ENCODE results near the gene SLC8A1.

SLC8A1 gene

GRCh38 chr2:40158781-40159180 is 293.1 kb downstream of the SLC8A1 start:
- DNase-seq: no peak

DNA sequence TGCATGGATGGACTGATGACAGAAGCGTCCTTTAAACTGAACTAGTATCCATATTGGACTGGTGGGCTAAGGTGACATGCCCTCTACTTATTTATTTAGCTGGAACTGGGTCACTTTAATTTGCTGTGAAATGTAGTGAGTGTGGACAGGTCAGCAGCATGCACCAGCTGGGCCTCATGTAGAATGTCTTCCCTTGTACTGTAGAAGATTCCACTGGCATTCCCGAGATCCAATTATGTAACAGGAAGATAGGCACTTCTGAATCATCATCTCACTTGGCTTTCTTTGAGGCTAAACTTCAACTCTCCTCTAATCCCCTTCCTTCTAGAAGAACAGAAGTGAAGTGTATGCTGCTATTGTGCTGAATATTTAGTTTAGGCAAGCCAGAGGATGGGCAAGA is 296.2 kb downstream of the SLC8A1 start:
- no peak for DNase-seq

DNA sequence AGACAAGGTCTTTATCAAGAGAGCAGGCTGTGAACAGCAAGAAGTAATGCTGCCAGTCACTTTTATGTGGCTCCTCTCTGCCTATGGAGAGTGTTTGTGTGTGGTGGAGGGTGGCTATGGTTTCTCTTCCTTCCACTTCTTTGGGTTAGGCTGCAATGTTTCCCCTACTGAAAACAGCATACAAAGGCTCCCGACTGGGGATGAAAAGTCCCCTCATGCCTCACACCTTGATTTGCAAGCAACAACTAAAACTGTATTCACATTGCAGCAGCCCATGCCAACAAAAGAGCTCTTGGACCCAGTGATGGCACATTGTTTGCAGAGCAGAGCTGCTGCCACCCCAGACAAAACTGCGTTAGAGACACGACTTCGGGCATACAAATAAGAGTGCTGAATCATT is 301.6 kb downstream of the SLC8A1 start:
- peak in 24 of 56 donors; percentile 1 to 50 (median 12) for DNase-seq

GRCh38 chr2:40148334-40148733 is 303.6 kb downstream of the SLC8A1 start:
- no peak for DNase-seq

- DNase-seq: no peak
Measured at GRCh38 chr2:40147360-40147759, 304.5 kb downstream of the SLC8A1 start.

DNA sequence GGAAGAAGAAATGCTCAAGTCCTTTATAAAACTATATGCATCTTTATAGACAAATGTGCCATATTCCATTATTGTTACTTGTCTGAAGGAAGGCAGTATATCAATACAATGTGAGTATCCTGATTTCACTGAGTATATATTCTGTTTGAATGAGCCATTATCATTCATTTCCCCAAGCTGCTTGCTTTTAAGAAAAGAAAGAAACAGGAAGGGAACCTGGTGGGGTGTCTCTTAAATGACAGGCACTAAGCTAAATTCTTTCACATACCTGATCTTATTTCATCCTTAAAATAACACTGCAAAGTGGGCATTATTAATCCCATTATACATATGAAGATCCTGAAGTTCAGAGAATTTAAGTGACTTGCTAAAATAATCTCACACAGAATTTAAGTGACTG is 307.9 kb downstream of the SLC8A1 start:
- DNase-seq: no peak

- DNase-seq: no peak
Measured at GRCh38 chr2:40138314-40138713, 313.6 kb downstream of the SLC8A1 start.

DNA sequence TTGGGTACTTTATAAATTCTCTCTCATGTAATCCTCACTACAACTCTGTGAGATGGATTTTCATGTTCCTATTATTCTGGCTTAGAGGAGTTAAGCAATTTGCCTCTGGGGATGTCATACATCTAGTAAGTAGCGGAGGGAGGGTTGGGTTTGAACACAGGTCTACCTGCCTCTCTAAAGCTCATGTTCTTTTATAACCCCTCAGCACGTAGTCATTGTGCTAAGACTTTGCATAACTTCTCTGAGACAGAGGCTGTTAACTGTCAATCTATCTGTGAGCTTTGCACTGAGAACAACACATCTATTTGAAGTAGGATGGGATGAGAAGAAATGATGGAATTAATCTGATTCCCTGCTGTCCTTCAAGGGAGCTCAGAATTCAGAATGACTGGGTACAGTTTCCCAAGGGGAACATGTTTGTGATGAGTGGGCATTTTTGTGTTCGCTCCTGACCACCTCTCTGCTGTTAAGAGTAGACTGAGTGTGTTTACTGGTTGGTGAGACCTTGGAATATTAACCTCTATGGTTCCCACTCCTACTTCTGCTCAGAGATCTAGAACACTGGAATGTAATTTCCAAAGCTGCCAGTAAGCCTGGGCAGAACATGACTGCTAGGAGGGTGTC is 320.7 kb downstream of the SLC8A1 start:
- DNase-seq: no peak

DNA sequence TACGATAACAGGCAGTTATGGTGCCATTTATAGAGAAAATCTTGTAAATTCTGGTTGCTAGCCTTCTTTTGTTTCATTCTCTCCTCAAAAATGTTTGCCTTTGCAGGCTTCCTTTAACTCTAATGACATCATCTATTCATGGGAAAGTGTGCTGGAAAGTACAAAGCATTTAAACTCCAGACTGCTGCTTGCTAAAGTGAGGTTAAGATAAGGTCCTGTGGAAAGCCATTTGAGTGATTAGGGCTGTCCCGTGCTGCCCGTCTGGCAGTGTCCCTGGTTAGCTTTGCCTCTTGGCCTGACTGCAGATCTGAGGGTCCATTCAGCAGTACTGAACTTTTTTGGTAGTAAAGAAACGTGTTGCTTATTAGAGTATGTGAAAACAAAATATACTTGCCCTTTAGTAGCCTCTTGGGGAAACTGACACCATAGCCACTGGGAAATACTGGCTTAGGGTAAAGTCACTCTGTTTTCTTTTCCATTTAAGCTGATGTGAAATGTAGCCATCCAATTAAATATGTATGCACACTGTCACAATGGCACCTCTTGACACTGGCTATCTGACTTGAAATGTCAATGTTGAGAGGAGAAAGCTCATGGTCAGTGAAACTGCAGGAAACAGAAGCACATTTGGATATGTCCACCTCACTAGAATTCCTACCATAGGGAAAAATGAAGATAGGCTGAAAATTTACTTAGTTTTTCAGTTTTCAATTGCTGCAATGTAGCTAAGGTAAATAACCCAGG is 321.5 kb downstream of the SLC8A1 start:
- no peak for DNase-seq

DNA sequence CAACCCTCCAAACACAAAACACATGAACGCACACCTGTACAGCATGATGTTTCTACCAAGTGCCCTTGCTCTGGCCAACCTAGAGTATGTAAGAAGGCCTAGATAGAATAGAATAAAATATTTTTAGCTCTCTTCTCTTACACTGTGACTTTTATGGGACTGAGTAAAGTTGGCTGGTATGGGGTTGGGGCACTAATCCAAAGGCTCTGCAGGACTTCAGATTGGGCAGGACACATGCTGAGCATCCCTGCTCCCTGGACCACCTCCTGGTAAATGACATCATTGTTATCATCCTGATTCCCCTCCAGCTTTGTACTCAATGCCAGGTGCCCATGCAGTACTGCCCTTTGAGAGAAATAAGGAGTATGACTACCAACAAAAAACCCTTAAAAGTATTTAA is 322.2 kb downstream of the SLC8A1 start:
- no peak for DNase-seq

DNA sequence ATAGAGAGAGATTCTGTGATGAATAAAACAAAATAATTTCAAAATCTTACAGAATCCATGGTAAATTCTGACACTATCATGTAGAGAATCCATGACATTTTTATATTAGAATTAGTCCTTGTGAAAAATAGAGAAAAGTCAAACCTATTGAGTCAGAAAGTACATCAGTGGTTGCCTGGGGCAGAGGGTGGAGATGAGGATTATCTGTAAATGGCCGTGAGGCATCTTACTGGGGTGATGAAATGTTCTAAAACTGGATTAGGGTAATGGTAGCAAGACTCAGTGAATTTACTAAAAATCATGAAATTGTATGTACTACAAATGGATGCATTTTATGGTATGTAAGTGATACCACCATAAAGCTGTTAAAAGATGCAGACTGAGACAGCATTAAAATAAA is 323.1 kb downstream of the SLC8A1 start:
- DNase-seq: no peak

GRCh38 chr2:40127890-40128557 is 323.9 kb downstream of the SLC8A1 start:
- no peak for DNase-seq

GRCh38 chr2:40127146-40127545 is 324.7 kb downstream of the SLC8A1 start:
- DNase-seq: no peak

DNA sequence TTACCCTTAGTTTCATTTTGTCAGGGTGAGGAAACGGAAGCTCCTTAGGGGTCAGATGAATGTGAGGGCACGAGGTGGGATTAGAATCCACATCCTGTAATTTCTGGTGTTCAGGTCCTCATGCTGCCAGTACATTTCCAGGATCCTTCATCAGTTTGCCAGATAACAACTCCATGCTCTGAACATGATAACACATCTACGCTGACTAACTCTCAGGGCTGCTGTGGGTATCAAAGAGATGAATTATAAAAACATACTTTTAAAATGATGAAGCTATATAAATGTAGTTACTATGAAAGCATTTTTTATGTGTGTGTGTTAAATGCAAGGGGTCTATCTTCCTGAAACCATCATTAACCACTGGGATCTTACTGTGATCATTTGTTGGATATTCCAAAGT is 325.9 kb downstream of the SLC8A1 start:
- DNase-seq: no peak

DNA sequence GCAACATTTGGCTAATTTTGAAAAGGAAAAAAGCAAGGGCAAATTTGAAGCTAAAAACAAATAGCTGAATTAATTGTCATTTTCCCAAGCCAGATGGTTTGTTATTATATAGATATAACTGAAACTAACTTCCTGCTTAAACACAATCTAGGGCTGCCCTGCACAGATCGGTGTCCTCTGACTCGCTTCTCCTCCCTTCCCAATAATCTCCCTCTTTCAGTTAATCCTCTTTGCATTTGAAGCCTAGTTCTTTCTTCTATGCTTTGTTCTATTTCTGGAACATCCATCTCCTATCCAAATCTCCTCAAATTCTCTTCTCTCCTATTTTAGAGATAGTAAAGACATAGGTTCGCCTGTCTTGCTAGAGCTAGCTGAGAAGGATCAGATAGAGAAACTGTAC is 328.1 kb downstream of the SLC8A1 start:
- no peak for DNase-seq

GRCh38 chr2:40123326-40123725 is 328.6 kb downstream of the SLC8A1 start:
- DNase-seq: no peak

DNA sequence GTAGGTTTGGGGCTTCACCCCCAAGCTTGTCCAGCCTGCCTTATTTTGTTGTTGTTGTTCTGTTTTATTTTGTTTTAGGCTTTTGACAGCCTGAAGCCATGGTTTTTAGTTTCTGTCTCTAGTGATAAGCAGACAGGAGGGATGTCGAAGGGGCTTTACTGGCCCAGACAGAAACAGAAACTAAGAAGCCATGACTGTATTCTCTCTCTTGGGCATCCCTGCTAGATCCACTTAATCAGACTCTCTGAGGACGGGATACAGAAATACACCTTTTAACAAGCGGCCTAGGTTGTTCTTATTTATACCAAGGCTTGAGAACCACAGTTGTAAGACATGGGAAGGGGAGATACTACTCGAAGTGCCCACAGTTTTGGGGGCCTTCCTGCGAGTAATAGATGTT is 330.9 kb downstream of the SLC8A1 start:
- DNase-seq: no peak

DNA sequence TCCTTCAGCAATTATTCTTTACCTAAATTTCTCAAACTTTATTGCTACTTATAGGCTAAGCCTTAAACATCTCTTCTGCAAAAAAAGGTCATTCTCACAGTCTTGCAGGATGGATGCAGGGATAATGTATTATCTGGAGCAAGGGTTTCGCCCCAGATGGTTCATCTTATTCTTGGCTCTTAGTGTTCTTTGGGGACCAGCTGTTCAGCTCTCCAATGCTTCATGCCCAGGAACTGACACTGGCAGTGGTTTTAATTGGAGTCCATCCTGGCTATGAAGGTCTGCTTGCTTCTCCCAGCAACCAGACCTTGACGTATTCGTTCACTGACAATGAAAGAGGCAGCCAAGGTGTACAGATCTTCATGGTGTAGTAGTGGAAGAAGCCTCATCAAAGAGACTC is 331.9 kb downstream of the SLC8A1 start:
- no peak for DNase-seq

GRCh38 chr2:40118622-40119021 is 333.3 kb downstream of the SLC8A1 start:
- DNase-seq: no peak

- no peak for DNase-seq
Measured at GRCh38 chr2:40115894-40116293, 336.0 kb downstream of the SLC8A1 start.

DNA sequence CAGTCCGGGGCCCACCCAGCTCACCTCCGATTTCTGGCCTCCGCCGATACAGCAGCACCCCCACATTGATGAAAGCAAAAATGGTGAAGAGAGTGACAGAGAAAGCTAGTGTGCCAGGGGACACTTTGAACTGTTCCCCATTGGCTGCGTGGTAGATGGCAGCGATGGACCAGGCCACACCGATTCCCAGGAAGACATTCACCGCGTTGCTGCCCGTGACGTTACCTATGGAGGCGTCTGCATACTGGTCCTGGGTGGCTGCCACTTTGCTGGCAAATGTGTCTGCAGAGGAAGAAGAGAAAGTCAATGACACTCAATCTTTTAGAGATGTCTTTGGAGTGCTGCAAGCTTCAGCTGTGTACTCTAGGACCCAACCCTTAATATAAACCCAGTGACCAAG is 336.5 kb downstream of the SLC8A1 start:
- DNase-seq: no peak

- DNase-seq: no peak
Measured at GRCh38 chr2:40113997-40114396, 337.9 kb downstream of the SLC8A1 start.
